Keratinocyte (primary cell): Measurements from ENCODE around the gene UMAD1.

Experiments used
- EZH2 ChIP-seq: IDR thresholded peaks from one replicate; pipeline ENCODE4 v1.6.1; 2012; ENCODE audit warnings: inconsistent platforms, mild to moderate bottlenecking, low read length, moderate library complexity
- TF ChIP-seq, protein P1 (sequence below), 3 experiments: IDR thresholded peaks in 1 of 3; conservative IDR thresholded peaks in 1 of 3; optimal IDR thresholded peaks in 1 of 3; 2 replicates in 2 of 3; 3 replicates in 1 of 3; pipeline versions ENCODE3 to v1.5.1; 2011; ENCODE audit warnings: low read length in 3 of 3, mild to moderate bottlenecking in 3 of 3, moderate library complexity in 2 of 3, control low read depth in 1 of 3, inconsistent platforms in 1 of 3; ENCODE audit not compliant: insufficient read depth in 2 of 3; ENCODE audit errors: extremely low read depth in 1 of 3

DNA sequence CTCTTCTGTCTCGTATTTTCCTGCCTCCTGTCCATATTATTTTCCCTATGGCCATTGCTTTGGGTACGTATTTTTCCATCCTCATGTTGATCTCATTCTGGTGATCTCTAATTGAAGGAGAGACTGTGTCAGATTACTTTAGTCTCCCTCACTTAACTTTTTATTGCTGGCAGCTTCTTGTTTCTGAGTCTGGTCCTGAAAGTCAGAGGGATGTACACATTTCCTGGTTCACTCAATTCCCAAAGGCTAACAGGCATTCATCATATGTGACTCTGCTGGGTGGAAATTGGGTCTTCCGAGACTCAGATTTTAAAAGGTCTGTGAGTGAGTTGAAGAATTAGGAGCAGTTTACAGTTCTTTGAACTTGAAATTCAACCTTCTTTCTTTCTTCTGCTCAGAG, 10.9 kb downstream of the UMAD1 start:
- TF ChIP-seq, protein P1, sequence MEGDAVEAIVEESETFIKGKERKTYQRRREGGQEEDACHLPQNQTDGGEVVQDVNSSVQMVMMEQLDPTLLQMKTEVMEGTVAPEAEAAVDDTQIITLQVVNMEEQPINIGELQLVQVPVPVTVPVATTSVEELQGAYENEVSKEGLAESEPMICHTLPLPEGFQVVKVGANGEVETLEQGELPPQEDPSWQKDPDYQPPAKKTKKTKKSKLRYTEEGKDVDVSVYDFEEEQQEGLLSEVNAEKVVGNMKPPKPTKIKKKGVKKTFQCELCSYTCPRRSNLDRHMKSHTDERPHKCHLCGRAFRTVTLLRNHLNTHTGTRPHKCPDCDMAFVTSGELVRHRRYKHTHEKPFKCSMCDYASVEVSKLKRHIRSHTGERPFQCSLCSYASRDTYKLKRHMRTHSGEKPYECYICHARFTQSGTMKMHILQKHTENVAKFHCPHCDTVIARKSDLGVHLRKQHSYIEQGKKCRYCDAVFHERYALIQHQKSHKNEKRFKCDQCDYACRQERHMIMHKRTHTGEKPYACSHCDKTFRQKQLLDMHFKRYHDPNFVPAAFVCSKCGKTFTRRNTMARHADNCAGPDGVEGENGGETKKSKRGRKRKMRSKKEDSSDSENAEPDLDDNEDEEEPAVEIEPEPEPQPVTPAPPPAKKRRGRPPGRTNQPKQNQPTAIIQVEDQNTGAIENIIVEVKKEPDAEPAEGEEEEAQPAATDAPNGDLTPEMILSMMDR (optimal IDR thresholded peaks at IDR 0.05 in 1 of 3, IDR thresholded peaks at IDR 0.05 in 1 of 3, conservative IDR thresholded peaks at IDR 0.05 in 1 of 3; ENCODE audit: extremely low read depth in 1 of 3, insufficient read depth in 2 of 3, low read length in 3 of 3), result no peak
- TF ChIP-seq EZH2, result no peak
